Fibroblast of mammary gland (primary cell): ENCODE data around the gene MRPS26.

ENCODE experiments used
- DNase-seq: peaks from one replicate; pipeline ENCODE4 v3.0.0-alpha.2; 2010; ENCODE audit warnings: low read depth
- H3K4me3 ChIP-seq: 2 replicates; pipeline ENCODE4 v1.5.1; 2011; ENCODE audit warnings: low read depth, mild to moderate bottlenecking, low read length, moderate library complexity; ENCODE audit not compliant: control insufficient read depth
- TF ChIP-seq, protein P1 (sequence below): conservative IDR thresholded peaks from 2 replicates; pipeline ENCODE4 v1.5.1; 2011; ENCODE audit warnings: low read depth, low read length, inconsistent platforms; ENCODE audit not compliant: control insufficient read depth, insufficient read depth

MRPS26 gene

DNA sequence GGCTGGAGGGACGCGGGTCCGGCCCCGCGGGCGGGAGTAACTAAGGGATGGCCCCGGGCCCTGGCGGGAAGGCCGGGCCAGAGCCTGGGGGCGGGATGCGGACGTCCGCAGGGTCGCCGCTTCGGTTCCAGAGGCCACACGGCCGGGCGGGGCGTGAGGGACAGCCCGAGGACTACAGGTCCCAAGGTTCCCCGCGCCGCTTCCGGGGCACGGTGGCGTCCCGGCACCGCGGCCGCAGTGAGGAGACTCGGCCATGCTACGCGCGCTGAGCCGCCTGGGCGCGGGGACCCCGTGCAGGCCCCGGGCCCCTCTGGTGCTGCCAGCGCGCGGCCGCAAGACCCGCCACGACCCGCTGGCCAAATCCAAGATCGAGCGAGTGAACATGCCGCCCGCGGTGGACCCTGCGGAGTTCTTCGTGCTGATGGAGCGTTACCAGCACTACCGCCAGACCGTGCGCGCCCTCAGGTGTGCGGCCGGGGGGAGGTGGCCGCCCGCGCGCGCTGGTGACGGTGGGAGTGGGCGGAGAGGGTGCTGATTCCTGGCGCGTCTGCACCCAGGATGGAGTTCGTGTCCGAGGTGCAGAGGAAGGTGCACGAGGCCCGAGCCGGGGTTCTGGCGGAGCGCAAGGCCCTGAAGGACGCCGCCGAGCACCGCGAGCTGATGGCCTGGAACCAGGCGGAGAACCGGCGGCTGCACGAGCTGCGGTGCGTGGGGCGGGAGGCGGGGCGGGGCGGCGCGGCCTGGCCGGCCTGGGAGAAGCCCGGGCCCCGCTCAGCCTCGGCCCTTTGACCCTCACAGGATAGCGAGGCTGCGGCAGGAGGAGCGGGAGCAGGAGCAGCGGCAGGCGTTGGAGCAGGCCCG lies at the start of gene MRPS26:
Gene MRPS26 (plus strand): TSS at position 237 of the 861 bp plus-strand sequence. CDS start 17 bp downstream, at position 254.
- peak; percentile 77 for DNase-seq
- peak within 1 kb of the TSS; percentile 72 for H3K4me3 ChIP-seq
- TF ChIP-seq, protein P1, sequence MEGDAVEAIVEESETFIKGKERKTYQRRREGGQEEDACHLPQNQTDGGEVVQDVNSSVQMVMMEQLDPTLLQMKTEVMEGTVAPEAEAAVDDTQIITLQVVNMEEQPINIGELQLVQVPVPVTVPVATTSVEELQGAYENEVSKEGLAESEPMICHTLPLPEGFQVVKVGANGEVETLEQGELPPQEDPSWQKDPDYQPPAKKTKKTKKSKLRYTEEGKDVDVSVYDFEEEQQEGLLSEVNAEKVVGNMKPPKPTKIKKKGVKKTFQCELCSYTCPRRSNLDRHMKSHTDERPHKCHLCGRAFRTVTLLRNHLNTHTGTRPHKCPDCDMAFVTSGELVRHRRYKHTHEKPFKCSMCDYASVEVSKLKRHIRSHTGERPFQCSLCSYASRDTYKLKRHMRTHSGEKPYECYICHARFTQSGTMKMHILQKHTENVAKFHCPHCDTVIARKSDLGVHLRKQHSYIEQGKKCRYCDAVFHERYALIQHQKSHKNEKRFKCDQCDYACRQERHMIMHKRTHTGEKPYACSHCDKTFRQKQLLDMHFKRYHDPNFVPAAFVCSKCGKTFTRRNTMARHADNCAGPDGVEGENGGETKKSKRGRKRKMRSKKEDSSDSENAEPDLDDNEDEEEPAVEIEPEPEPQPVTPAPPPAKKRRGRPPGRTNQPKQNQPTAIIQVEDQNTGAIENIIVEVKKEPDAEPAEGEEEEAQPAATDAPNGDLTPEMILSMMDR = no peak

DNA sequence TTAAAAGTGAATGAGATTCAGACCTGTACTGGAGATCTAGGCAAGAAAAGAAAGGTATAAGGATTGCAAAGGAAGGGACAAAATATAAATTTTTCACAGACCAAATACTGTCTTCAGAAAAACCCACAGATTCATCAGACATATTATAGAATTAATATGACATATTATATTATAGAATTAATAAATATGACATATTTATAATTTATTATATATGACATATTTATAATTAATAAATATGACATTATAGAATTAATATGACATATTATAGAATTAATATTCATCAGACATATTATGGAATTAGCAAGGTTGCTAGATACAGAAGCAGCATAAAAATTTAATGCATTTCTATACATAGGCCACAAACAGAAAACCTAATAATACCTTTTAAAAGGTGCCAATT lies 47.1 kb upstream of the MRPS26 start:
- no peak for DNase-seq
- TF ChIP-seq, protein P1 = no peak
- no peak overlapping the region for H3K4me3 ChIP-seq

DNA sequence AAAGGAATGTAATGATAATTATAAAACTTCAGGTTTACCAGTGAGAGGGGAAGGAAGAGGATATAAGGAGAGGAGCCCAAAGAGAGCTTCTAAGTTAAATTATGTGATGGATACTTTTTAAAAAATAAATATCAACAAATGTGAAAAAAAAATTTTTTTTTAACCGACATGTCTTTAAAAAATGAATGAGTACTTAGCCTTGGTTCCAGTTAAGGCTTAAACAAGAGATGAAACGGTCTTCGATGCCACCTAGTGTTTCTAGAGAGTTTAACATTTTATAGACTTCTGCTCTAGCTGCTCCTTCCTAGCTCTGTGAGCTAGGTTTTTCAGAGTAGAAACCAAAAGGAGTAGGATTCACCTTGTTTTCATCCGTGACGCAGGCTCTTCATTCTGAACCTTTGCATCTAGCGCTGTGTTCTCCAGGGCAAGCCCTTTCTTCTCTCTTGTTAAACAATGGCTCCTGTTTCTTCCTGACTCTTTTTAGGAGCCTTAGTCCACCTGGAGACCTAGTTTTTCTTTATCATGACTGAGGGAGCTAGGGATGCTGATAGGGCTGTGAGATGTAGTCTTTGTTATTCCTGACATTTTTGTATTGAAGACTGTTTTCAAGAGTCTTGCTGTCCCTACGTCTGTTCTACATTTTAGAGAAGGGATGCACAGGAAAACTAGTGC lies 44.9 kb upstream of the MRPS26 start:
- no peak overlapping the region for H3K4me3 ChIP-seq
- DNase-seq = peak; percentile 80
- TF ChIP-seq, protein P1 = peak; percentile 65

DNA sequence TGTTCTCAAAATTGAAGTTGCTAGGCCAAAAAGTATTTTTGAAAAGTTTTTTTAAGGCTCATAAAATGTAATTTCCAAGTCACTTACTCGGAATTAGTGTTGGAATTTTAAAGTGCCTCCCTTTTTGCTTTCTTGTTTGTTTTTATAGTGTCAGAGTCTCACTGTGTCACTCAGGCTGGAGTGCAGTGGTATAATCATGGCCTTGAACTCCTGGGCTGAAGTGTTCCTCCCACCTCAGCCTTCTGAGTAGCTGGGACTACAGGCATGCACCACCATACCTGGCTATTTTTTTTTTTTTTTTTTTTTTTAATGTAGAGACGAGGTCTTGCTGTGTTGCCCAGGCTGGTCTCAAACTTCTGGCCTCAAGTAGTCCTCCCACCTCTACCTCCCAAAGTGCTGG lies 42.4 kb upstream of the MRPS26 start:
- DNase-seq = no peak
- TF ChIP-seq, protein P1 = no peak
- H3K4me3 ChIP-seq = no peak overlapping the region

DNA sequence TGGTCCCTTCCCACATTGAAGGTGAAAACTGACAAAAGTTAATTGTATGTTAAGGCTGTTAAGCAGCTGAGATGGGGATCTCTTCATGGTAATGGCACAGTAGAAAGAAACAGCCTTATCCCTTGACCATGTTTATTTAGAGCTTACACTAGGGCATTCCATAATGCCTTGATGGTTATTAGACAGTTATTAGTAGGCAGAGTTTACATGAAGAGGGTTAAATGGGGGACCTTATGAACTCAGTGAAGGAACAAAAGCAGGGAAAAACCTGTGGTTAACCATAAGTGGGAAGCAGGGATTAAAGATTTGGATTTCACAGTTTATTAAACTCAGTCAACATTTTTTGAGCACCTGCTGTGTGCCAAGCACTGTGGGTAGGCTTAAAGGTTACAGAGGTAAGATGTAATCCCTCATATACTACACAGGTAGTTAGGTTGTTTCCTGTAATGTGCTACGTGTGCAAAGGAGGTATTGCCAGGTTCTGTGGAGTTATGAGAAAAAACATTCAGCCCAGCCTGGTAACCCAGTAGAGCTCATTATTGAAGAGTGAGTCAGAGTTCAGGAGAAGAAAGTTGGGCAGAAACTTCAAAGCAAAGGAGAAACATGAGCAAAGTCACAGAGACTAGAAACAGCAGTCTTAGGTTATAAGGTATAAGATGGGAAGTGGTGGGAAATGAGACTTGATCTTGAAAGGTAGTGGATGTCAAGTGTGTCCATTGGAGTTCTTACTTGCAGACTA lies 34.7 kb upstream of the MRPS26 start:
- peak; percentile 37 for DNase-seq

DNA sequence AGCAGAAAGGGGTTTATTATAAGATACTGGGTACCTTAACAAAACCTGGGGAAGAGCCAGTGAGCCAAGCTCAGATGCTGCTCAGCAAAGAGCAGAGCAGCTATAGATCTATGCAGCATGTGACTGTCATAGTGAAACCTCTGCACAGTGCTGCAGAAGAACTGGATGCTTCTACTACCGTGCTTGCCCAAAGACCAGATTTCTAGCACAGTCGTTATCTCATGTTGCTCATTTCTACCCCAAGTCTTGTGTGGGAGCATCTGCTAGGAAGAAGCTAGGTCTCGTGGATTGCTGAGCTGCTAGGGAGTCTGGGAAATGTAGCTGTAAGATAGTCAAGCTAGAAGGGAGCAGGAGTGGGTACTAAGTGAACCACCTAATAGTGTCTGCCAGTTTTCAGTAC lies 34.1 kb upstream of the MRPS26 start:
- H3K4me3 ChIP-seq = no peak overlapping the region
- TF ChIP-seq, protein P1 = no peak
- DNase-seq = no peak

More for the DNA sequence above, 34.7 kb upstream of the MRPS26 start:
- H3K4me3 ChIP-seq = no peak overlapping the region
- TF ChIP-seq, protein P1 = no peak
